Measurements from ENCODE around the gene IQGAP3.
"Not testable (repeated sequence)": the region's sequence is repeated elsewhere in the genome, so short reads cannot be mapped to it uniquely, and the experiment has no call there.

IQGAP3 gene

DNA sequence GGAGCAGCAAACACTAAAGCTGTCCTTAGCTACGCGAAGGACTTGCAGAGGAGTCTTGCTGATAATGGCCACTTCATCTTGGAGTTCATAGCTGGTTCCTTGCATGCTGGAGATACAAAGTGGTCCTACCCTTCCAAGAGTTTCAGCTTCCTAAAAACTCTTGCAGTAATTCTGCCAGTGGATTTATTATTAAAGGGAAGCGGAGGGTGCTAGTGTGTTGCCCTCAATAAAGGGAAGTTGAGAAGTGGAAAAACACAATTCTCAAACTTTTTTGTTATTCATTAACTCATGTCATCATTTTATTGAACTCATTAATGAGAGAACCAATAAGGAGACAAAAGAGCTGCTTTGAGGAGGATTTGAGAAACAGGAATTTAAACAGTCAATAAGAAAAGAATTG lies 40.3 kb upstream of the IQGAP3 start:
- TF ChIP-seq, protein P1, sequence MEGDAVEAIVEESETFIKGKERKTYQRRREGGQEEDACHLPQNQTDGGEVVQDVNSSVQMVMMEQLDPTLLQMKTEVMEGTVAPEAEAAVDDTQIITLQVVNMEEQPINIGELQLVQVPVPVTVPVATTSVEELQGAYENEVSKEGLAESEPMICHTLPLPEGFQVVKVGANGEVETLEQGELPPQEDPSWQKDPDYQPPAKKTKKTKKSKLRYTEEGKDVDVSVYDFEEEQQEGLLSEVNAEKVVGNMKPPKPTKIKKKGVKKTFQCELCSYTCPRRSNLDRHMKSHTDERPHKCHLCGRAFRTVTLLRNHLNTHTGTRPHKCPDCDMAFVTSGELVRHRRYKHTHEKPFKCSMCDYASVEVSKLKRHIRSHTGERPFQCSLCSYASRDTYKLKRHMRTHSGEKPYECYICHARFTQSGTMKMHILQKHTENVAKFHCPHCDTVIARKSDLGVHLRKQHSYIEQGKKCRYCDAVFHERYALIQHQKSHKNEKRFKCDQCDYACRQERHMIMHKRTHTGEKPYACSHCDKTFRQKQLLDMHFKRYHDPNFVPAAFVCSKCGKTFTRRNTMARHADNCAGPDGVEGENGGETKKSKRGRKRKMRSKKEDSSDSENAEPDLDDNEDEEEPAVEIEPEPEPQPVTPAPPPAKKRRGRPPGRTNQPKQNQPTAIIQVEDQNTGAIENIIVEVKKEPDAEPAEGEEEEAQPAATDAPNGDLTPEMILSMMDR (IDR thresholded peaks at IDR 0.05; ENCODE audit: unreplicated experiment in 3 of 3), result no peak
- H3K27ac Mint-ChIP-seq, result no peak overlapping the region
- H3K27me3 Mint-ChIP-seq (ENCODE audit: low read depth), result peaks cover 23% of the 10 kb centered on the region
- H3K9me3 Mint-ChIP-seq, result no peaks in the 10 kb centered on the region
- H3K36me3 Mint-ChIP-seq (ENCODE audit: low read depth), result no peaks in the 10 kb centered on the region
- no peak overlapping the region for H3K4me3 Mint-ChIP-seq
- H3K4me1 Mint-ChIP-seq, result peaks cover 18% of the 10 kb centered on the region

GRCh38 chr1:156610072-156610471 lies 37.7 kb upstream of the IQGAP3 start:
- not testable (repeated sequence) for H3K27ac Mint-ChIP-seq; H3K9me3 Mint-ChIP-seq; H3K4me1 Mint-ChIP-seq; H3K36me3 Mint-ChIP-seq (ENCODE audit: low read depth); H3K4me3 Mint-ChIP-seq
- H3K27me3 Mint-ChIP-seq (ENCODE audit: low read depth), result peaks cover 16% of the 10 kb centered on the region

- H3K4me1 Mint-ChIP-seq, result no peaks in the 10 kb centered on the region
- H3K9me3 Mint-ChIP-seq, result no peaks in the 10 kb centered on the region
- H3K27me3 Mint-ChIP-seq (ENCODE audit: low read depth), result peaks cover 16% of the 10 kb centered on the region
- H3K36me3 Mint-ChIP-seq (ENCODE audit: low read depth), result no peaks in the 10 kb centered on the region
- H3K4me3 Mint-ChIP-seq, result no peak overlapping the region
- TF ChIP-seq, protein P1 (IDR thresholded peaks at IDR 0.05; ENCODE audit: unreplicated experiment in 3 of 3), result peak; percentile 58 to 74 (median 60)
- H3K27ac Mint-ChIP-seq, result peak overlapping the region in 1 of 3 experiments; percentile 1
These were observed 36.6 kb upstream of the IQGAP3 start for GRCh38 chr1:156608981-156609380.

DNA sequence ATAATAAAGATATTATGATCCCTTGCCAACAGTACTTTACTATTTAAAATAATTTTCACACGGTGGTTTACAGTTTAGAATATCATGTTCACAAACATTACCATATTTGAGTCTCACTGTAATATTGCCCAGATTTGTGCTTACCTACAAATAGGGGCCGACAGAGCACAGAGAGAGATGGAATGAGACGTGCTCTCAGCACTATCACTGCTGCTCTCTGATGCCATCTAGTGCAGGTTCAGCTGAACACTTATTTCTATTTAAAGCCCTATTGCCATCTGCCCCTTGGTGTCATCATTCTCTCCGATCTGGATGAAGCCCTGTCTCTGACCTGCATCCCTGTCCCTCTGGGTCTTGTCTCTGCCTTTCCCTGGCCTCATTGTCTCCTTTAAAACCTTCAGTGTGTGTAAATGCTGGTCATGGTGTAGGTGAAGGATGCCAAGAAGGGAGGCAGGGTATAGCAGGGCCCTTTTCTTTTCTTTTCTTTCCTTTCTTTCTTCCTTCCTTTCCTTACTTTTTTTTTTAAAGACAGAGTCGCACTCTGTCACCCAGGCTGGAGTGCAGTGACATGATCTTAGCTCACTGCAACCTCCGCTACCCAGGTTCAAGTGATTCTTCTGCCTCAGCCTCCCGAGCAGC lies 35.8 kb upstream of the IQGAP3 start:
- TF ChIP-seq, protein P1 (IDR thresholded peaks at IDR 0.05; ENCODE audit: unreplicated experiment in 3 of 3), result peak; percentile 77 to 80 (median 79)
- H3K27ac Mint-ChIP-seq, result no peak overlapping the region
- H3K9me3 Mint-ChIP-seq, result no peaks in the 10 kb centered on the region
- H3K4me1 Mint-ChIP-seq, result no peaks in the 10 kb centered on the region
- no peaks in the 10 kb centered on the region for H3K36me3 Mint-ChIP-seq (ENCODE audit: low read depth)
- peaks cover 16% of the 10 kb centered on the region for H3K27me3 Mint-ChIP-seq (ENCODE audit: low read depth)
- H3K4me3 Mint-ChIP-seq, result no peak overlapping the region

GRCh38 chr1:156607344-156607743 lies 35.0 kb upstream of the IQGAP3 start:
- not testable (repeated sequence) for H3K4me1 Mint-ChIP-seq; H3K27me3 Mint-ChIP-seq (ENCODE audit: low read depth); H3K36me3 Mint-ChIP-seq (ENCODE audit: low read depth); H3K4me3 Mint-ChIP-seq; H3K9me3 Mint-ChIP-seq; H3K27ac Mint-ChIP-seq

DNA sequence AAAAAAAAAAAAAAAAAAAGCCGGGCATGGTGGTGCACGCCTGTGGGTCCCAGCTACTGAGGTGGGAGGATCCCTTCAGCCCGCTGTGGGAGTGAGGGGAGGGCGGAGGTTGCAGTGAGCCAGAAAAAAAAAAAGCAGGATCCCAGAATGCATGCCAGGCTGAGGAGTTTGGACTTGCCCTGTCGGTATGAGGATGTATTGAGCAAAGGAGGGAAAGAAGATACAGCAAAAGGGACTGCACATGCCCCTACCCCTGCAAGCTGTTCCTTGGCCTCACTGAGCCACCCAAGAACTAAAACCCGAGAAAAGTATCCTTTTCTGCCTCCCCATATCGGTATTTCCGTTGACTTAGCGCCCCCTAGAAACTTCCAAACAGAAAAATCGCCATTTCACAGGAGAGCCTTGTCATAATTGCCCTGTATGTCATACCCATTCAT lies 30.2 kb upstream of the IQGAP3 start:
- TF ChIP-seq, protein P1 (IDR thresholded peaks at IDR 0.05; ENCODE audit: unreplicated experiment in 3 of 3), result peak in 2 of 3 experiments; percentile 14 to 19
- H3K4me1 Mint-ChIP-seq, result peaks cover 10% of the 10 kb centered on the region
- peak overlapping the region; percentile 65 to 79 (median 74) for H3K4me3 Mint-ChIP-seq
- H3K27me3 Mint-ChIP-seq (ENCODE audit: low read depth), result no peaks in the 10 kb centered on the region
- peak overlapping the region in 2 of 3 experiments; percentile 40 to 67 for H3K27ac Mint-ChIP-seq
- peaks cover 9% of the 10 kb centered on the region for H3K36me3 Mint-ChIP-seq (ENCODE audit: low read depth)
- H3K9me3 Mint-ChIP-seq, result no peaks in the 10 kb centered on the region

DNA sequence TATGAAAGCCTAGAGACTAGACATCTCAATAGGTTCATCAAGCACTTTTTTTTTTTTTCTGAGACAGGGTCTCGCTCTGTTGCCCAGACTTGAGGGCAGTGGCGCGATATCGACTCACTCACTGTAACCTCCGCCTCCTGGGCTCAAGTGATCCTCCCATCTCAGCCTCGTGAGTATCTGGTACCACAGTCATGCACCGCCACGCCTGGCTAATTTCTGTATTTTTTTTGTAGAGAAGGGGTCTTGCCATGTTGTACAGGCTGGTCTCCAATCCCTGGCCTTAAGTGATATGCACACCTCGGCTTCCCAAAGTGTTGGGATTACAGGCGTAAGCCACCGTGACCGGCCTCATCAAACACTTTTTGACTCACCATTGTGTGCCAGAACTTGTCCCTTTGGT lies 29.5 kb upstream of the IQGAP3 start:
- no peaks in the 10 kb centered on the region for H3K27me3 Mint-ChIP-seq (ENCODE audit: low read depth)
- peak overlapping the region; percentile 91 to 99 (median 97) for H3K4me3 Mint-ChIP-seq
- H3K9me3 Mint-ChIP-seq, result no peaks in the 10 kb centered on the region
- TF ChIP-seq, protein P1 (IDR thresholded peaks at IDR 0.05; ENCODE audit: unreplicated experiment in 3 of 3), result no peak
- H3K36me3 Mint-ChIP-seq (ENCODE audit: low read depth), result peaks cover 13% of the 10 kb centered on the region
- H3K4me1 Mint-ChIP-seq, result peaks cover 10% of the 10 kb centered on the region
- peak overlapping the region; percentile 57 to 84 (median 82) for H3K27ac Mint-ChIP-seq

All from nephron (organoid).